Kidney epithelial cell (primary cell): ENCODE measurements around the gene KRTAP5-9. TPM values are rescaled to one million over a fixed set of nuclear protein-coding genes. Genes with fewer than 3 reads are reported as not detected.

Experiments
- DNase-seq: peaks from one replicate; pipeline ENCODE4 v3.0.0-alpha.2; 2010; ENCODE audit warnings: low read depth
- H3K27me3 ChIP-seq: 2 replicates; pipeline ENCODE4 v1.6.0; 2011; ENCODE audit warnings: low read length; ENCODE audit not compliant: control insufficient read depth, insufficient read depth
- H3K36me3 ChIP-seq: 2 replicates; pipeline ENCODE4 v1.5.1; 2011; ENCODE audit warnings: low read length; ENCODE audit not compliant: control insufficient read depth, insufficient read depth
- H3K4me3 ChIP-seq: 2 replicates; pipeline ENCODE4 v1.5.1; 2011; ENCODE audit warnings: low read depth, mild to moderate bottlenecking, control low read depth, low read length
- CTCF ChIP-seq: IDR thresholded peaks from 2 replicates; pipeline ENCODE4 v1.5.1; 2011; ENCODE audit warnings: mild to moderate bottlenecking, moderate library complexity, low read length, control low read depth, inconsistent platforms; ENCODE audit not compliant: insufficient read depth, poor library complexity, severe bottlenecking
- total RNA-seq: library from RNA; depleted of rRNA; stranded (reverse); fragments of >200 nt; gene quantifications from 2 replicates; pipeline ENCODE4 v1.2.3, GENCODE V29; 2015

KRTAP5-9 gene
- total RNA-seq, 1 donor from 2014 or later, result not detected

- no peak for DNase-seq
- H3K36me3 ChIP-seq, result peaks cover 3% of the 10 kb centered on the region
- TF ChIP-seq CTCF, result no peak
- no peaks in the 10 kb centered on the region for H3K27me3 ChIP-seq
- H3K4me3 ChIP-seq, result no peak overlapping the region
Observed at GRCh38 chr11:71502026-71502425, 46.2 kb upstream of the KRTAP5-9 start.

GRCh38 chr11:71502871-71503435 is 45.3 kb upstream of the KRTAP5-9 start:
- H3K36me3 ChIP-seq, result peaks cover 1% of the 10 kb centered on the region
- no peaks in the 10 kb centered on the region for H3K27me3 ChIP-seq
- no peak overlapping the region for H3K4me3 ChIP-seq
- DNase-seq, result no peak
- TF ChIP-seq CTCF, result no peak

GRCh38 chr11:71504531-71504930 is 43.7 kb upstream of the KRTAP5-9 start:
- no peak for DNase-seq

GRCh38 chr11:71505001-71505400 is 43.2 kb upstream of the KRTAP5-9 start:
- Histone ChIP-seq H3K4me3 (no peak overlapping the region), H3K27me3 (no peaks in the 10 kb centered on the region), H3K36me3 (no peaks in the 10 kb centered on the region)
- DNase-seq, result no peak
- no peak for TF ChIP-seq CTCF

More at GRCh38 chr11:71504531-71504930, 43.7 kb upstream of the KRTAP5-9 start:
- no peak overlapping the region for H3K4me3 ChIP-seq
- H3K27me3 ChIP-seq, result no peaks in the 10 kb centered on the region
- no peak for TF ChIP-seq CTCF
- H3K36me3 ChIP-seq, result no peaks in the 10 kb centered on the region

- DNase-seq, result no peak
- no peaks in the 10 kb centered on the region for H3K27me3 ChIP-seq
Observed at GRCh38 chr11:71505781-71506180, 42.4 kb upstream of the KRTAP5-9 start.

More at GRCh38 chr11:71505781-71506180, 42.4 kb upstream of the KRTAP5-9 start:
- Histone ChIP-seq H3K36me3 (no peaks in the 10 kb centered on the region), H3K4me3 (no peak overlapping the region)
- no peak for TF ChIP-seq CTCF
